ENCODE measurements around the gene EBI3.
"Not testable (repeated sequence)": the region's sequence is repeated elsewhere in the genome, so short reads cannot be mapped to it uniquely, and the experiment has no call there.

The EBI3 gene

GRCh38 chr19:4232614-4233281 lies 3.4 kb downstream of the EBI3 start:
- DNase-seq (ENCODE audit: low read depth): no peak
- no peak overlapping the region for H3K4me3 ChIP-seq (ENCODE audit: low read depth, low read length)
- TF ChIP-seq, protein P1, sequence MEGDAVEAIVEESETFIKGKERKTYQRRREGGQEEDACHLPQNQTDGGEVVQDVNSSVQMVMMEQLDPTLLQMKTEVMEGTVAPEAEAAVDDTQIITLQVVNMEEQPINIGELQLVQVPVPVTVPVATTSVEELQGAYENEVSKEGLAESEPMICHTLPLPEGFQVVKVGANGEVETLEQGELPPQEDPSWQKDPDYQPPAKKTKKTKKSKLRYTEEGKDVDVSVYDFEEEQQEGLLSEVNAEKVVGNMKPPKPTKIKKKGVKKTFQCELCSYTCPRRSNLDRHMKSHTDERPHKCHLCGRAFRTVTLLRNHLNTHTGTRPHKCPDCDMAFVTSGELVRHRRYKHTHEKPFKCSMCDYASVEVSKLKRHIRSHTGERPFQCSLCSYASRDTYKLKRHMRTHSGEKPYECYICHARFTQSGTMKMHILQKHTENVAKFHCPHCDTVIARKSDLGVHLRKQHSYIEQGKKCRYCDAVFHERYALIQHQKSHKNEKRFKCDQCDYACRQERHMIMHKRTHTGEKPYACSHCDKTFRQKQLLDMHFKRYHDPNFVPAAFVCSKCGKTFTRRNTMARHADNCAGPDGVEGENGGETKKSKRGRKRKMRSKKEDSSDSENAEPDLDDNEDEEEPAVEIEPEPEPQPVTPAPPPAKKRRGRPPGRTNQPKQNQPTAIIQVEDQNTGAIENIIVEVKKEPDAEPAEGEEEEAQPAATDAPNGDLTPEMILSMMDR (IDR thresholded peaks at IDR 0.05; ENCODE audit: control insufficient read depth, extremely low read depth, insufficient read depth): no peak

- DNase-seq (ENCODE audit: low read depth): no peak
- H3K4me3 ChIP-seq (ENCODE audit: low read depth, low read length): no peak overlapping the region
- TF ChIP-seq, protein P1 (IDR thresholded peaks at IDR 0.05; ENCODE audit: control insufficient read depth, extremely low read depth, insufficient read depth): peak; percentile 43
Measured at GRCh38 chr19:4233282-4233853, 4.0 kb downstream of the EBI3 start.

- H3K4me3 ChIP-seq (ENCODE audit: low read depth, low read length): no peak overlapping the region
- TF ChIP-seq, protein P1 (IDR thresholded peaks at IDR 0.05; ENCODE audit: control insufficient read depth, extremely low read depth, insufficient read depth): no peak
- DNase-seq (ENCODE audit: low read depth): no peak
Measured at GRCh38 chr19:4234142-4234861, 5.0 kb downstream of the EBI3 start.

DNA sequence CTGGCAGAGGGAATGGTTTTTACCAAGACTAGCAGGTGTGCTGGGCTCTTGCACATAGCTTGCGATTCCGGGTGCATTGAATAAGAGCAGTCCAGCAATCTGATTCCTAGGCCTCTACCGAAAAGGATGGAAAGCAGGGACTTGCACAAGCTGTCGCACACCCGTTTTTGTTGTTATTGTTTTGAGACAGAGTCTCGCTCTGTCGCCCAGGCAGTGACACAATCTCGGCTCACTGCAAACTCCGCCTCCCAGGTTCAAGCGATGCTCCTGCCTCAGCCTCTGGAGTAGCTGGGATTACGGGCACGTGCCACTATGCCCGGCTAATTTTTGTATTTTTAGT lies 5.5 kb downstream of the EBI3 start:
- no peak overlapping the region for H3K4me3 ChIP-seq (ENCODE audit: low read depth, low read length)
- TF ChIP-seq, protein P1 (IDR thresholded peaks at IDR 0.05; ENCODE audit: control insufficient read depth, extremely low read depth, insufficient read depth): no peak
- no peak for DNase-seq (ENCODE audit: low read depth)

DNA sequence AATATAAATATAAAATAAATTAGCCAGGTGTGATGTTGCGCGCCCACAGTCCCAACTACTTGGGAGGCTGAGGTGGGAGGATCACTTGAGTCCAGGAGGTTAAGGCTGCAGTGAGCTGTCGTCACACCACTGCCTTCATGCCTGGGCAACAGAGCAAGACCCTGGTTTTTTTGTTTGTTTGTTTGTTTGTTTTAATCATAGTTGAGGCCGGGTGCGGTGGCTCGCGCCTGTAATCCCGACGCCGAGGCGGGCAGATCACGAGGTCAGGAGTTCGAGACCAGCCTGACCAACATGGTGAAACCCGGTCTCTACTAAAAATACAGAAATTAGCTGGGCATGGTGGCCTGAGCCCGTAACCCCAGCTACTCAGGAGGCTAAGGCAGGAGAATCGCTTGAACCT lies 8.2 kb downstream of the EBI3 start:
- DNase-seq (ENCODE audit: low read depth); H3K4me3 ChIP-seq (ENCODE audit: low read depth, low read length): not testable (repeated sequence)

DNA sequence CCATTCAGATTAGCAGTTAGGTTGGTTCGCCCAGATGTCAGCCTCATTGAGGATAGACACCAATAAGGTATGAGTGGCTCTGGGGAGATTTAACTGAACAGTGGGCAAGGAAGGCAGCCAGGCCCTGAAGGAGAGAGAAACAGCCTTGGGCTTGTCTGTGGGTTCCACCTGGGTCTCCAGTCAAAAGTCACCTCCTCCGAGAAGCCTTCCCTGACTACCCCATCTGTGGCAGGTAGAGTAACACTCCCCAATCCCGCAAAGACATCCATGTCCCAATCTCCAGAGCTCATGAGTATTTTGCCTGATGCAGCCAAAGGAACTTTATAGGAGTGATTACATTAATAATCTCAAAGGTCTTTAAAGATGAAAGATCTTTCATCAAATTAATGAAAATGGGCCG lies 9.5 kb downstream of the EBI3 start:
- TF ChIP-seq, protein P1 (IDR thresholded peaks at IDR 0.05; ENCODE audit: control insufficient read depth, extremely low read depth, insufficient read depth): no peak
- no peak for DNase-seq (ENCODE audit: low read depth)
- no peak overlapping the region for H3K4me3 ChIP-seq (ENCODE audit: low read depth, low read length)

GRCh38 chr19:4241824-4242430 lies 12.6 kb downstream of the EBI3 start:
- TF ChIP-seq, protein P1 (IDR thresholded peaks at IDR 0.05; ENCODE audit: control insufficient read depth, extremely low read depth, insufficient read depth): no peak
- DNase-seq (ENCODE audit: low read depth): no peak
- H3K4me3 ChIP-seq (ENCODE audit: low read depth, low read length): no peak overlapping the region

GRCh38 chr19:4245938-4246337 lies 16.6 kb downstream of the EBI3 start:
- DNase-seq (ENCODE audit: low read depth); H3K4me3 ChIP-seq (ENCODE audit: low read depth, low read length): not testable (repeated sequence)

All from LNCaP clone FGC (cell line).